ENCODE data around the gene NME9. TPM values are rescaled to one million over a fixed set of nuclear protein-coding genes. Genes with fewer than 3 reads are reported as not detected.

Gene NME9
- total and polyA plus RNA-seq, 2 of the 4 experiments (the other 2 are of a cell fraction): not detected

- intact Hi-C loops (cut with micrococcal nuclease): no loop called here
- Histone ChIP-seq H3K9me1 (ENCODE audit: insufficient read depth, low read length) (peaks cover 3% of the 10 kb centered on the region), H3K4ac (ENCODE audit: low read depth, low read length) (no peak overlapping the region), H2AK5ac (ENCODE audit: low read depth, low read length) (no peak overlapping the region), H2BK20ac (ENCODE audit: low read depth, low read length) (no peak overlapping the region), H2BK120ac (ENCODE audit: low read depth, low read length) (no peak overlapping the region), H2BK5ac (ENCODE audit: low read depth, low read length, poor library complexity, severe bottlenecking) (no peak overlapping the region), H3K27ac (ENCODE audit: insufficient read depth, low read length) (no peak overlapping the region), H3K27me3 (ENCODE audit: control insufficient read depth, insufficient read depth, low read length) (no peaks in the 10 kb centered on the region), H4K91ac (ENCODE audit: insufficient read depth, low read depth, low read length) (no peak overlapping the region), H3K23ac (ENCODE audit: low read depth, low read length) (no peak overlapping the region), H2BK15ac (ENCODE audit: low read depth, low read length) (no peak overlapping the region), H3K9me3 (ENCODE audit: control insufficient read depth, insufficient read depth, low read length) (no peaks in the 10 kb centered on the region), H3K14ac (replicated peaks; ENCODE audit: low read depth, low read length) (no peak overlapping the region), H3K79me1 (ENCODE audit: low read depth in 1 of 2, low read length in 2 of 2) (peaks cover 10 to 23% of the 10 kb centered on the region in 2 experiments; a peak in 3 of 4 replicates), H4K8ac (ENCODE audit: low read depth in 2 of 2, low read length in 2 of 2) (no peak overlapping the region), H3K56ac (ENCODE audit: extremely low read depth, insufficient read depth, low read length) (no peak overlapping the region), H2AK9ac (replicated peaks; ENCODE audit: low read depth, low read length, poor library complexity) (no peak overlapping the region), H3K4me3 (ENCODE audit: insufficient read depth, low read depth, low read length) (no peak overlapping the region), H3K4me2 (ENCODE audit: low read depth, low read length) (no peak overlapping the region), H4K5ac (ENCODE audit: low read depth, low read length) (no peak overlapping the region), H3K18ac (ENCODE audit: low read depth, low read length) (no peak overlapping the region), H3K9ac (ENCODE audit: low read depth, low read length) (no peak overlapping the region), H3K36me3 (ENCODE audit: control insufficient read depth, insufficient read depth, low read length) (peaks cover 4% of the 10 kb centered on the region), H4K20me1 (ENCODE audit: insufficient read depth, low read length) (peaks cover 4% of the 10 kb centered on the region; the same call in 1 of the 2 replicates), H3K4me1 (ENCODE audit: control insufficient read depth, insufficient read depth, low read length) (no peaks in the 10 kb centered on the region), H2AFZ (replicated peaks; ENCODE audit: low read length, poor library complexity) (no peak overlapping the region)
- ATAC-seq (ENCODE audit: low read depth) (no peak), DNase-seq (no peak)
- WGBS, 2 experiments (ENCODE audit: extremely low coverage in 2 of 2, insufficient read length in 1 of 2): no CpG with 5 or more reads among the region's 5 CpGs
- dilution Hi-C loops (cut with HindIII; ENCODE audit: low sequenced_read_pairs, unreplicated experiment): no loop called here
- in situ Hi-C loops (cut with MboI; ENCODE audit: low sequenced_read_pairs): no loop called here
- ChIA-PET CTCF (no interaction called here), POLR2A (ENCODE audit: unreplicated experiment) (no interaction called here)
- BruUV-seq (replicated peaks): no TSS peak
- TF ChIP-seq BHLHE40 (IDR thresholded peaks at IDR 0.05; ENCODE audit: low read depth, low read length): no peak
- no peak for TF ChIP-seq RFX5 (IDR thresholded peaks at IDR 0.05; ENCODE audit: low read depth, low read length)
- TF ChIP-seq CHD1 (IDR thresholded peaks at IDR 0.05; ENCODE audit: low read depth, low read length): no peak
- TF ChIP-seq RAD21 (IDR thresholded peaks at IDR 0.05; ENCODE audit: low read length): no peak
- TF ChIP-seq MXI1 (IDR thresholded peaks at IDR 0.05; ENCODE audit: borderline replicate concordance, low read depth, low read length): no peak
- TF ChIP-seq RCOR1 (IDR thresholded peaks at IDR 0.05; ENCODE audit: insufficient replicate concordance, low read length): no peak
- no peak for TF ChIP-seq POLR2A (IDR thresholded peaks at IDR 0.05; ENCODE audit: low read depth, low read length)
- no peak for TF ChIP-seq USF2 (IDR thresholded peaks at IDR 0.05; ENCODE audit: low read depth, low read length)
- no peak for TF ChIP-seq FOS (IDR thresholded peaks at IDR 0.05; ENCODE audit: low read depth, low read length)
- no peak for TF ChIP-seq CEBPB (IDR thresholded peaks at IDR 0.05; ENCODE audit: low read depth, low read length)
- no peak for TF ChIP-seq SMC3 (IDR thresholded peaks at IDR 0.05; ENCODE audit: low read depth, low read length)
- no peak for TF ChIP-seq CTCF (conservative IDR thresholded peaks at IDR 0.05; ENCODE audit: low read depth, low read length)
- TF ChIP-seq NFE2L2 (IDR thresholded peaks at IDR 0.05; ENCODE audit: low read depth, low read length): no peak
- TF ChIP-seq MAFK (IDR thresholded peaks at IDR 0.05; ENCODE audit: low read depth, low read length): no peak
- no peak for TF ChIP-seq MAZ (IDR thresholded peaks at IDR 0.05; ENCODE audit: borderline replicate concordance, low read depth, low read length)
- no peak for TF ChIP-seq ELK1 (IDR thresholded peaks at IDR 0.05; ENCODE audit: borderline replicate concordance, low read depth, low read length)
These were observed 44.1 kb upstream of the NME9 start for GRCh38 chr3:138373736-138374094.

Data from IMR-90 (cell line).